ENCODE results near the gene TMF1.

TMF1 gene

DNA sequence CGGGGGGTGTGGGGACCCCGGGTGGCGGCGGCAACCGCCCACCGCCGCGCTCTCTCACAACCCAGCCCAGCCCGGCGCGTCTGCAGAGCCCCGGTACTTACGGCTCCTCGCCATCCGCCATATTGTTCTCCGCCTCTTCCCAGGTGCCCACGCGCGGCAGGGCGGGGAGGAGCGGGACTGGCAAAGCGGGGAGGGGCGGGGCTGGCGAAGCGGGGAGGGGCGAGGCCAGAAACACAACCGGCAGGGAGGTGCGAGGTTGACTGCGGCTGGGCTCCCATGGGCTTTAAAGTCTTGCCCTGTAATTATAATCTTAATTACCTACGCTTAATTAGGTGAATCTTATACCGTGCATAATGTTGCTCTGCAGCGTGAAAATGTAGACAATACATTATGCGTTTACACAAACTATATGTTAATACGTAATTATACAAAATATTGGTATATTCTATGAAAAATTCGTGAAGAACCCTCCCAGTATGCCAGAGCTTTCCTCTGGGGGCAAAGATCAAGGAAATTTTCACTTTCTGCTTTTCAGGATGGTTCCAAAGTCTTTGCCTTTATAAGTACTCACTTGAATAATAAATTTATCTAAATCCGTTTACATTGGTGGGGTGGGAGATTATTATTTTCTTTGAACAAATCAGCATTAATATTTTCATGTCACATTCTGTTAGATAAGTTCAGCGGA, 28.2 kb upstream of the TMF1 start, which contains the start of gene UBA3:
UBA3 (minus strand) TSS at position 133 of the 688 bp plus-strand sequence; CDS start at position 121, 12 bp downstream.
- peak; percentile 82 to 89 for DNase-seq (ENCODE audit: low read depth in 2 of 2)
- TF ChIP-seq, protein P1, sequence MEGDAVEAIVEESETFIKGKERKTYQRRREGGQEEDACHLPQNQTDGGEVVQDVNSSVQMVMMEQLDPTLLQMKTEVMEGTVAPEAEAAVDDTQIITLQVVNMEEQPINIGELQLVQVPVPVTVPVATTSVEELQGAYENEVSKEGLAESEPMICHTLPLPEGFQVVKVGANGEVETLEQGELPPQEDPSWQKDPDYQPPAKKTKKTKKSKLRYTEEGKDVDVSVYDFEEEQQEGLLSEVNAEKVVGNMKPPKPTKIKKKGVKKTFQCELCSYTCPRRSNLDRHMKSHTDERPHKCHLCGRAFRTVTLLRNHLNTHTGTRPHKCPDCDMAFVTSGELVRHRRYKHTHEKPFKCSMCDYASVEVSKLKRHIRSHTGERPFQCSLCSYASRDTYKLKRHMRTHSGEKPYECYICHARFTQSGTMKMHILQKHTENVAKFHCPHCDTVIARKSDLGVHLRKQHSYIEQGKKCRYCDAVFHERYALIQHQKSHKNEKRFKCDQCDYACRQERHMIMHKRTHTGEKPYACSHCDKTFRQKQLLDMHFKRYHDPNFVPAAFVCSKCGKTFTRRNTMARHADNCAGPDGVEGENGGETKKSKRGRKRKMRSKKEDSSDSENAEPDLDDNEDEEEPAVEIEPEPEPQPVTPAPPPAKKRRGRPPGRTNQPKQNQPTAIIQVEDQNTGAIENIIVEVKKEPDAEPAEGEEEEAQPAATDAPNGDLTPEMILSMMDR (IDR thresholded peaks at IDR 0.05; ENCODE audit: low read depth, low read length), result no peak
- peak within 1 kb of the TSS; percentile 61 to 72 for H3K4me3 ChIP-seq (replicated peaks in 1 of 2; ENCODE audit: low read depth in 2 of 2, low read length in 2 of 2)

DNA sequence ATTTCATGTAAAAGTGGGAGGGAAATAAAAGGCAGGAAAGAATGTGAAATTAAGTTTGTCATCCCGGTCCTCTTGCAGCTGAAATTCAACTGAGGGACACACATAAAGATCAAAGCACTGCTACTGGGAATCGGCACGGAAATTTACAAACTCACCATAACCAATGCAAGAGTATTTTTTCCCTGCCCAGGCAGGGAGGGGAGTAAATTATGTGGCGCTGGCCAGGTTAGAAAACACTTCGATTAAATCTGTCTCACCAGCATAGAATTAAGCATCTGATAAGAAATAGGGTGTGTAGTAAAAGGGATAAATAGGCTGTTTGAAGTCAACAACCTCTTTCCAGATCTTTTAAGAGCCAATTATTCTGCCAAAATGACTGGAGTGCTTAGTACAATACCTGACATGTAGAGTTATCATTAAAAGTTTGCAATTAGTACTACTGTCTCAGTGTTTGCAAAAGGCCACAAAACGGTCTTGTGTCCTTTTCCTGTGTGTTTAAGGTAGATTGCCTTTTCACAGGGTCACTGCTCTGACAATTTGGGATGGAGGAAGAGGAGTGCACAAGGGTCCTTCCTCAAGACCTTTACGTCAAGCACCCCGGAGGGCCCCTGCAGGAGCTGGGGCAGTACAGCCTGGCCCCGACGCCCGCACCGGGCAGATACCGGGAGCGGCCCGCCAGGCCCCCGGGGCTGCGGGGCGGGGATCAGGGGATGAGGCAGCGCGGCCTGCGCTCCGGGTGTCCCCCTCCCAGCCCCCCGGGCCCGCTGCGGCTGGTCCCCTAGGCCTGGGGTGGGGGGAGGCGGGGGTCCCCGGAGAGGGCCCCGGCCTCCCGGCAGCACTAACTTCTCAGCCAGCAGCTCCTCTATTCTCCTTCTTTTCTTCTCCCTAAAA, 27.4 kb upstream of the TMF1 start:
- peak overlapping the region; percentile 61 to 72 for H3K4me3 ChIP-seq (replicated peaks in 1 of 2; ENCODE audit: low read depth in 2 of 2, low read length in 2 of 2)
- no peak for DNase-seq (ENCODE audit: low read depth in 2 of 2)
- TF ChIP-seq, protein P1 (IDR thresholded peaks at IDR 0.05; ENCODE audit: low read depth, low read length), result no peak

DNA sequence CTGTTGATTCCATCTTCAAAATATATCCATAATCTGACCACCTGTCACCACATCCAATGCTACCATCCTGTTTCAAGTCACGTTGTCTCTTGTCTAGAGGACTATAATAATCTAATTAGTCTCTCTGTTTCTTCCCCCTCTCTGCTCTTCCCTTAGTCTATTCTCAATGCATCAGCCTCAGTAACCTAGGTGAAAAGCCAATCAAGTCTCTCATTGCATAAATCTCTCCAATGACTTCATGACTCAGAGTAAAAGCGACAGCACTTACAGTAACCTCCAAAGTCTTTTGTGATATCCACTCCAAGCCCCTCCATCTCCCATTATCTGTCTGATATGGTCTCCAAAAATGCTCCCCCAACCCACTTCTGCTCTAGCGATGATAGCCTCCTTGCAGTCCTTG, 20.8 kb upstream of the TMF1 start:
- DNase-seq (ENCODE audit: low read depth in 2 of 2), result no peak
- no peak overlapping the region for H3K4me3 ChIP-seq (replicated peaks in 1 of 2; ENCODE audit: low read depth in 2 of 2, low read length in 2 of 2)
- TF ChIP-seq, protein P1 (IDR thresholded peaks at IDR 0.05; ENCODE audit: low read depth, low read length), result no peak

DNA sequence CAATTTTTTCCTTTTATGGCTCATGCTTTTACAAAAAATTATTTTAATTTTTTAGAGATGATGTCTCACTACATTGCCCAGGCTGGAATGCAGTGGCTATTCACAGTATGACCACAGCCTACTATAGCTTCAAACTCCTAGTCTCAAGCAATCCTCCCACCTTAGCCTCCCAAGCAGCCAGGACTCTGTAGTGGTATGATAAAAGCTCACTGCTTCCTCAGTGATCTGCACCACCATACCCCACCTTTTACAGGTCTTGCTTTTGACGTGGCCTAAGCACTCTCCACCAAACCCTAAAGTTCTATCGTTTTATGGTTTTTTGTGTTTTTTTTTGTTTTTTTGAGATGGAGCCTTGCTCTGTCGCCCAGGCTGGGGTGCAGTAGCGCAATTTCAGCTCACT, 14.0 kb upstream of the TMF1 start:
- no peak for DNase-seq (ENCODE audit: low read depth in 2 of 2)
- no peak overlapping the region for H3K4me3 ChIP-seq (replicated peaks in 1 of 2; ENCODE audit: low read depth in 2 of 2, low read length in 2 of 2)
- TF ChIP-seq, protein P1 (IDR thresholded peaks at IDR 0.05; ENCODE audit: low read depth, low read length), result no peak

DNA sequence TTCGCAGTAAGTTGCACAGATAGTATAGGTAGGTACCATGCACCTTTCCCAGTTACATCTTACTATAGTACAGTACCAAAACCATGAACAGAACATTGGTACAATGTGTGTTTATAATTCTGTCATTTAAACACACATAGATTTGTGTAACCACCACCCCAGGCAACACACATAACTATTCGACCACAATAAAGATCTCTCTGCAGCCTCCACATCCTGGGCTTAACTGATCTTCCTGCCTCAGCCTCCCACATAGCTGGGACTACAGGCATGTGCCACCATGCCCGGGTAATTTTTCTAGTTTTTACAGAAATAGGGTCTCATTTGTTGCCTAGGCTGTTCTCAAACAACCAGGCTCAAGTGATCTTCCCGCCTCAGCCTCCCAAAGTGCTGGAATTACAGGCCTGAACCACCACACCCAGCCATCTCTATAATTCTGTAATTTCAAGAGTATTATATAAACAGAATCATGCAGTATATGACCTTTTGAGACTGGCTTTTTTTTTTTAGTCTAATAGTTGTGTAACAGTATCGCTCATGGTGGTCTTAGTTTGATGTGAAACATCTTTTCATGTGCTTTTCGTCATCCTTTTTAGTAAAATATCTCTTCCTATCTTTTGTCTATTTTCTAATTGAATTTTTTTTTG, 13.3 kb upstream of the TMF1 start:
- no peak overlapping the region for H3K4me3 ChIP-seq (replicated peaks in 1 of 2; ENCODE audit: low read depth in 2 of 2, low read length in 2 of 2)
- no peak for DNase-seq (ENCODE audit: low read depth in 2 of 2)
- TF ChIP-seq, protein P1 (IDR thresholded peaks at IDR 0.05; ENCODE audit: low read depth, low read length), result no peak

- H3K4me3 ChIP-seq (replicated peaks in 1 of 2; ENCODE audit: low read depth in 2 of 2, low read length in 2 of 2), result no peak overlapping the region
- DNase-seq (ENCODE audit: low read depth in 2 of 2), result no peak
- TF ChIP-seq, protein P1 (IDR thresholded peaks at IDR 0.05; ENCODE audit: low read depth, low read length), result no peak
Observed at GRCh38 chr3:69063636-69064035, 11.5 kb upstream of the TMF1 start.

Measured in cardiac fibroblast (primary cell).